T-helper 2 cell treated with Interferon-gamma antibody and Interleukin-4, amounts not matched to agents 5 μg/mL and 100 μg/mL, for 36 hours (primary cell): ENCODE data around the gene DNAH7.
"Not testable (repeated sequence)": the region's sequence is repeated elsewhere in the genome, so short reads cannot be mapped to it uniquely, and the experiment has no call there.

Experiments used
- DNase-seq: peaks from one replicate; pipeline ENCODE4 v3.0.0; 2021; ENCODE audit warnings: low spot score
- H3K27ac Mint-ChIP-seq: one replicate; pipeline ENCODE4 v1.8.0; 2021; ENCODE audit warnings: mild to moderate bottlenecking, mixed read lengths
- H3K27me3 Mint-ChIP-seq: one replicate; pipeline ENCODE4 v1.8.0; 2021; ENCODE audit warnings: low read depth, mixed read lengths
- H3K36me3 Mint-ChIP-seq: one replicate; pipeline ENCODE4 v1.8.0; 2021; ENCODE audit warnings: low read depth, mixed read lengths
- H3K4me1 Mint-ChIP-seq: one replicate; pipeline ENCODE4 v1.8.0; 2021; ENCODE audit warnings: low read depth, mixed read lengths
- H3K4me3 Mint-ChIP-seq: one replicate; pipeline ENCODE4 v1.8.0; 2022; ENCODE audit warnings: mild to moderate bottlenecking, moderate library complexity, mixed read lengths
- H3K9me3 Mint-ChIP-seq: one replicate; pipeline ENCODE4 v1.8.0; 2021; ENCODE audit warnings: mixed read lengths

DNAH7 gene

DNA sequence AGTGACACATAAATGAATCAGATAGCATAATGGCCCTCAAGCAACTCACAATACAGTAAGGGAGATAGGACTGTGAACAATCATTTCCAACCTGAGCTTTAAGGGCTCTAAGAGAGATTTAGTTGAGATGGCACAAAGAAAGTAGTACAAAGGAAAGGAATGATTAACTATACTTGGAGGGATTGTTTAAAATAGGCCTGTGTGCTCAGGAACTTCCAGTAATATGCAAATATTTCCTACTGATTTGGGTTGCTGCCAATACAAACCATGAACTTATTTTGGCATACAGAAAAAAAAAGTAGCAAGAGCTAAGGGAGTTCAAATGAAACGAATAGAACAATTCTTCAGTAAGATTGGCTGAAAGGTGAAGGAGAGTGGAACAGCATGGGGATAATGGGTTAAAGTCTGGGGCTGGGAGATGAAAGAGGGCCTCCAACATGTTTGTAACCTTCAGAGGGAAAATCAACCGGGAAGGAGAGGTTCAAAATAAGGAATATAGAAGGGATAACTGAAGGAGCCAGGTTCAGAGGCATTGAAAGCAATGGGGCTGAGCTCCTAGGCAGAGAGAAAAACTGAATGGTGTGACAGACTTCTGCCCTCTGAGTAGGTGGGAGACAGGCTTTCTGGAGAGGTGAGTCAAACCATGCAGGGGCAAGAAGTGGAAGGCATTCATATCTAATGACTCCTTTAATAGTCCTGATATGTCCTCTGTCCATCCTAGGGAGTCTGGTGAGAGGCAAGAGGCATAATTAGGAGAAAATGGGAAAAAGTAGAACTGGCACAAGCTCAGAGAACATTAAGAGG lies 83.5 kb downstream of the DNAH7 start:
- no peak for DNase-seq
- Mint-ChIP-seq H3K27ac (no peak overlapping the region), H3K27me3 (no peaks in the 10 kb centered on the region), H3K4me1 (no peaks in the 10 kb centered on the region), H3K9me3 (no peaks in the 10 kb centered on the region), H3K4me3 (no peak overlapping the region), H3K36me3 (no peaks in the 10 kb centered on the region)

DNA sequence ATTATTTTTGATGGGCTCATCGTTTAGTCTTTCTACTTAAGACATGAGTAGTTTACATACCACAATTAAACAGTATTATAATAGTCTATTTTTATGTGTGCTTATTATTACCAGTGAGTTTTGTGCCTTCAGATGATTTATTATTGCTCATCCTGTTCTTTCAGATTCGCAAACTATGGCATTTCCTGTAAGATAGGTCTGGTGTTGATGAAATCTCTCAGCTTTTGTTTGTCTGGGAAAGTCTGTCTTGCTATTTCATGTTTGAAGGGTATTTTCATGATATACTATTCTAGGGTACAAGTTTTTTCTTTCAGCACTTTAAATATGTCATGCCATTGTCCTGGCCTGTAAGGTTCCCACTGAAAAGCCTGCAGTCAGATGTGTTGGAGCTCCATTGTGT lies 101.3 kb downstream of the DNAH7 start:
- H3K27ac Mint-ChIP-seq, result no peak overlapping the region
- no peaks in the 10 kb centered on the region for H3K27me3 Mint-ChIP-seq
- DNase-seq, result no peak
- H3K9me3 Mint-ChIP-seq, result no peaks in the 10 kb centered on the region
- H3K4me1 Mint-ChIP-seq, result no peaks in the 10 kb centered on the region
- no peaks in the 10 kb centered on the region for H3K36me3 Mint-ChIP-seq
- H3K4me3 Mint-ChIP-seq, result no peak overlapping the region

DNA sequence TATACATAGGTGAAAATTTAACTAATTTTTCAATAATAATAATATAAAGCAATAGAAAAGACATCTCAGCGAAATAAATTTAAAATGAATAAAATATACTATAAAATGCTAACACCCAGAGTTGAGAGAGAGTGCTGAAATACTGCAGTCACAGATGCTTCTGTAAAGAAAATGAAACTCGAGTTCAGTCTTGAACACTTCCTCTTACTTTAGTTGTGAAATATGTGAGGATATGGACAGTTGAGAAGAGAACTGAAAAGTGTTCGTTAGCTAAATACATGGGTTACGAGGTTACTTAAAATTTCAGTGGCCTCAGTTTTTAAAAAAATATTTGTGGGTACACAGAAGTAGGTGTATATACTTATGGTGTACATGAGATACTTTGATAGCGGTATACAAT lies 106.8 kb downstream of the DNAH7 start:
- no peak overlapping the region for H3K27ac Mint-ChIP-seq
- H3K4me1 Mint-ChIP-seq, result no peaks in the 10 kb centered on the region
- no peaks in the 10 kb centered on the region for H3K36me3 Mint-ChIP-seq
- no peak overlapping the region for H3K4me3 Mint-ChIP-seq
- no peaks in the 10 kb centered on the region for H3K9me3 Mint-ChIP-seq
- DNase-seq, result no peak
- no peaks in the 10 kb centered on the region for H3K27me3 Mint-ChIP-seq

DNA sequence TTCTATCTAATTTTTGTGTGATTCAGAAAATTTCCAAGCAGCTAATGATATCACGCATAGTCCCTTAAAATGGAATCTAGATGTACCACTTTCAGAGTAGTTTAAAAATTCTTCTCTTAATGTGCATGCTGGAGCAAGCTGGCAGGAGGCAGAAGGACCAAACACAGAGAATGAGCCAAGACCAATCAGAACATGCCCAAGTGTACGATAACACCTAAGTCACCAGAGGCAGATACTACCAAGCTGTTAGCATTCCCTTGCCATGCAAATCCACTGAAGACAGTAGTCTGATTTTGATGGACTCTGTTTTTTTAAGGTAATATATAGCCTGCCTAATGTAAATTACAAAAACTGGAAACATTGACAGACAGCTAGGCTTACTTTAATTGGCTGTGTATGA lies 109.3 kb downstream of the DNAH7 start:
- no peak for DNase-seq

GRCh38 chr2:195956725-195957124 lies 111.9 kb downstream of the DNAH7 start:
- Mint-ChIP-seq H3K4me3 (no peak overlapping the region), H3K27me3 (no peaks in the 10 kb centered on the region), H3K27ac (no peak overlapping the region), H3K9me3 (no peaks in the 10 kb centered on the region), H3K4me1 (no peaks in the 10 kb centered on the region), H3K36me3 (no peaks in the 10 kb centered on the region)
- DNase-seq, result no peak

More for the DNA sequence above, 109.3 kb downstream of the DNAH7 start:
- Mint-ChIP-seq H3K4me3 (no peak overlapping the region), H3K4me1 (no peaks in the 10 kb centered on the region), H3K27ac (no peak overlapping the region), H3K36me3 (no peaks in the 10 kb centered on the region), H3K9me3 (no peaks in the 10 kb centered on the region), H3K27me3 (no peaks in the 10 kb centered on the region)

DNA sequence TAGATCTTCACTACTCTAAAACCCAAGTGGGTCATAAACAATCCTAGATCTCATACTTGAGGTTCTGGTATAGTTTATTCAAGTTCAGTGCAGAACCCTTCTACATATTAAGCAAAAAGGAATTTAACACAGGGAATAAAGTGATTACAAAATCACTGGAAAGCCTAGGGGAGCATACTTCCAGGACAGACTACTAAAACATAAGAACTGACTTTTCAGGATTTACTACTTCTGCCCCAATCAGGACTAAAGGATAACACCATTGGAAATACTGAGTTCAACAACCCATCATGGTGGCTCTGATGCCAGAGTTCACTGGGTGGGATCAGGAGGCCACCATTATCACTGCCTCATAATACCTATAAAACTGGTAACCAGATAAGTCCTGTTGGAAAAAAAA lies 123.6 kb downstream of the DNAH7 start:
- no peak overlapping the region for H3K4me3 Mint-ChIP-seq
- H3K27me3 Mint-ChIP-seq, result no peaks in the 10 kb centered on the region
- DNase-seq, result no peak
- no peaks in the 10 kb centered on the region for H3K4me1 Mint-ChIP-seq
- no peaks in the 10 kb centered on the region for H3K36me3 Mint-ChIP-seq
- no peak overlapping the region for H3K27ac Mint-ChIP-seq
- H3K9me3 Mint-ChIP-seq, result no peaks in the 10 kb centered on the region

DNA sequence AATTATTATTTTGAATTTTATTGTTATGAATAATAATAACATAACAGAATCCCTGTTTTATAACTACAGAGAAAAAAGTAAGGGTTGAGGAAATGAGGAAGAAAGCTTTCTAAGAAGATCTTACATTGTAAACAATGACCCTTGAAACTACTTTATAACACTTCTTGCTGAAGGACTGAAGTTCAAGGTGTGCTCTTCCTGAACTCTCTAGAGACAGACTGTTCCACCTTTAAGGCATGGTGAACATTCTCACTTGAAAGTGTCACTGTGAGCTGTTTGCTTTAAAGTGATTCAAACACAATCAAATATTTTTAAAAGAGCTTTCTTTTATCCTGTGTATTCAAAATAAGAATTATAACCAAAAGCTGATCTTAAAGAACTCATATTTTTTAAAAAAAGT lies 131.5 kb downstream of the DNAH7 start:
- H3K27ac Mint-ChIP-seq, result no peak overlapping the region

GRCh38 chr2:195934484-195934883 lies 134.2 kb downstream of the DNAH7 start:
- no peaks in the 10 kb centered on the region for H3K9me3 Mint-ChIP-seq
- no peak overlapping the region for H3K4me3 Mint-ChIP-seq
- H3K4me1 Mint-ChIP-seq, result no peaks in the 10 kb centered on the region
- no peak overlapping the region for H3K27ac Mint-ChIP-seq
- no peak for DNase-seq
- no peaks in the 10 kb centered on the region for H3K27me3 Mint-ChIP-seq
- no peaks in the 10 kb centered on the region for H3K36me3 Mint-ChIP-seq

More for the DNA sequence above, 131.5 kb downstream of the DNAH7 start:
- DNase-seq, result no peak
- Mint-ChIP-seq H3K4me1 (no peaks in the 10 kb centered on the region), H3K27me3 (no peaks in the 10 kb centered on the region), H3K36me3 (no peaks in the 10 kb centered on the region), H3K4me3 (no peak overlapping the region), H3K9me3 (no peaks in the 10 kb centered on the region)

DNA sequence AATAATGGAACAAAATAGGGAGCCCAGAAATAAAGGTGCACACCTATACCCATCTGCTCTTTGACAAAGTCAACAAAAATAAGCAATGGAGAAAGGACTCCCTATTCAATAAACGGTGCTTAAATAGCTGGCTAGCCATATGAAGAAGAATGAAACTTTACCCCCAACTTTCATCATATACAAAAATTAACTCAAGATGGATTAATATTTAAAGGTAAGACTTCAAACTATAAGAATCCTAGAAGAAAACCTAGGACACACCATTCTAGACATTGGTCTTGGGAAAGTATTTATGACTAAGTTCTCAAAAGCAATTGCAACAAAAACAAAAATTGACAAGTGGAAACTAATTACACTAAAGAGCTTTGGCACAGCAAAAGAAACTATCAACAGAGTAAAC lies 139.1 kb downstream of the DNAH7 start:
- H3K9me3 Mint-ChIP-seq, result no peaks in the 10 kb centered on the region
- no peaks in the 10 kb centered on the region for H3K36me3 Mint-ChIP-seq
- no peak for DNase-seq
- H3K4me1 Mint-ChIP-seq, result no peaks in the 10 kb centered on the region
- H3K27me3 Mint-ChIP-seq, result no peaks in the 10 kb centered on the region
- H3K4me3 Mint-ChIP-seq, result no peak overlapping the region
- no peak overlapping the region for H3K27ac Mint-ChIP-seq

GRCh38 chr2:195925120-195925519 lies 143.5 kb downstream of the DNAH7 start:
- H3K4me3 Mint-ChIP-seq, result no peak overlapping the region
- no peaks in the 10 kb centered on the region for H3K4me1 Mint-ChIP-seq
- no peaks in the 10 kb centered on the region for H3K36me3 Mint-ChIP-seq
- DNase-seq, result no peak
- no peaks in the 10 kb centered on the region for H3K9me3 Mint-ChIP-seq
- H3K27me3 Mint-ChIP-seq, result no peaks in the 10 kb centered on the region
- H3K27ac Mint-ChIP-seq, result no peak overlapping the region

DNA sequence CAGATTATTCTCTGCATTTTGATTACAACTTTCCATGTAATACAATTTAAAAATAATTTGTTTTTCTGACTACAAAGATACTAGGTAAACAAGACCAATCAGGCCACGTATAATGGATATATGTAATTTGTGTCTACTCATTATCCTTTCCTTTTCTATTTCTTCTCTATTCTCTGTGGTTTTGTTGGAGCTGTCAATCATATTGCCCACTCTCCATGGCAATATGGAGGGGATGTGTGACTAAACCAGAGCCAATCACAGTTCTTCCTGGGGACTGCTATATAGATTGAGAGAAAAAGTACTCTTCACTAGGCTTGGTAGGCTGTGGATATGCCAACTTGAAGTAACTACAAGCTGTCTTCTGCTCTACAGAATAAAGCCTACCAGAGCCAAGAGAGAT lies 144.7 kb downstream of the DNAH7 start:
- no peak overlapping the region for H3K27ac Mint-ChIP-seq
- no peaks in the 10 kb centered on the region for H3K27me3 Mint-ChIP-seq
- no peak for DNase-seq

DNA sequence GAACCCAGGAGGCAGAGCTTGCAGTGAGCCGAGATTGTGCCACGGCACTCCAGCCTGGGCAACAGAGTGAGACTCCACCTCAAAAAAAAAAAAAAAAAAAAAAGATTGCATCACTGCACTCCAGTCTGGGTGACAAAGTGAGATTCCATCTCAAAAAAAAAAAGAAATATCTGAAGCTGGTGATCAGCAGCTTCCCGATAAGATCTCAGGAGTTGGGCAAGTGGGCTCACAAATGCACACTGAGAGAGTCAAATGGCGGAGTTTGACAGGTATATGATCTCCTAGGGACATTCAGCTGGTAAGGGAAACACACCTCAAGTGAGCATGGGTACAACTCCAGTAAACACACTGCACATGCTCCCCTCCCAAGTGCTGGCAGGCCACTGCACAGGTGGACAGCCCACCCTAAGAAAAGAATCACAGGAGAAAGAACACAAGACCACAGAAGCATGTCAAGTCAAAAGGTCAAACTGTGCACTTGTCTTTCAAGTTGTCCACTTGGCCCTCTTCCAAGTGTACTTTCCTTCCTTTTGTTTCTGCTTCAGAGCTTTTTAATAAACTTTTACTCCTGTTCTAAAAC lies 151.5 kb downstream of the DNAH7 start:
- not testable (repeated sequence) for H3K36me3 Mint-ChIP-seq, H3K9me3 Mint-ChIP-seq, H3K27ac Mint-ChIP-seq, H3K4me1 Mint-ChIP-seq, H3K4me3 Mint-ChIP-seq, H3K27me3 Mint-ChIP-seq, DNase-seq

More for the DNA sequence above, 144.7 kb downstream of the DNAH7 start:
- H3K4me3 Mint-ChIP-seq, result no peak overlapping the region
- no peaks in the 10 kb centered on the region for H3K4me1 Mint-ChIP-seq
- no peaks in the 10 kb centered on the region for H3K36me3 Mint-ChIP-seq
- H3K9me3 Mint-ChIP-seq, result no peaks in the 10 kb centered on the region

DNA sequence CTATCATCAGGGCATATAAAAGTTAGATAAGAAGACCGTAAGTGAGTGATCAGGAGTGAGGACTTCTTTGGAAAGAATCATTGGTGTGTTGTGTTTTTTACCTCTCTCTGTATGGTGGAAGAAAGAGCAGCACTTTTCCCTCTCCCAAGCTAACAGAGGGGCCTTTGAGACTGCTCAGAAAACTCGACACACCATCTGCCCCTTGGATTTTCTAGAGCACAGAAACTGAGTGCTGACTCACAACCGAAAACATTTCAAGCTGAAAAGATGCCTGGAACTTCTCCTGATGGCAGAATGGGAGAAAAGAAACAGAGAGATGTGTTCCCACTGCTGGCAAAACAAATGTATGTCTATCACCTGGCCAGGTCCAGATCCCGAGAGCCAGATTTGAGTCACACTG lies 156.6 kb downstream of the DNAH7 start:
- DNase-seq, result no peak
- Mint-ChIP-seq H3K4me1 (no peaks in the 10 kb centered on the region), H3K9me3 (no peaks in the 10 kb centered on the region), H3K27ac (no peak overlapping the region), H3K36me3 (no peaks in the 10 kb centered on the region), H3K4me3 (no peak overlapping the region), H3K27me3 (no peaks in the 10 kb centered on the region)

GRCh38 chr2:195910570-195910969 lies 158.1 kb downstream of the DNAH7 start:
- no peaks in the 10 kb centered on the region for H3K36me3 Mint-ChIP-seq
- no peak for DNase-seq
- H3K4me3 Mint-ChIP-seq, result no peak overlapping the region
- no peak overlapping the region for H3K27ac Mint-ChIP-seq
- H3K9me3 Mint-ChIP-seq, result no peaks in the 10 kb centered on the region
- no peaks in the 10 kb centered on the region for H3K27me3 Mint-ChIP-seq
- H3K4me1 Mint-ChIP-seq, result no peaks in the 10 kb centered on the region

DNA sequence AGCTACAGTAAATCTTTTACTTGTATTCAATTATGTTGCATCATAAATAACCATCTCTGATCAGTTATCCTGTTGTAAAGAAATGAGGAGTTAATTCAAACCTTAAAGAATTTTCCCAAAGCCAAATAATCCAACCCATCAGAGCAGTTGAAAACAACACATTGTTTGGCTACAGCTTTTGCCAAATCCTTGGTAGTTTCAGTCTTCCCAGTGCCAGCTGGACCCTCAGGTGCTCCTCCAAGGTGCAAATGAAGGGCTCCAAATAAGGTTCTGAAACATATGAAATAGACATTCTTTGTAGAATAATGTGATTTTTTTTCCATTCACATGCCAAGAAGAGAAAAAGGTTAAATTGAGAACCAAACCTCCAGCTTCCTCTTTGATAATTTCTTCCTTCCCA lies 158.7 kb downstream of the DNAH7 start:
- H3K4me3 Mint-ChIP-seq, result no peak overlapping the region
- no peaks in the 10 kb centered on the region for H3K4me1 Mint-ChIP-seq

More for the DNA sequence above, 158.7 kb downstream of the DNAH7 start:
- Mint-ChIP-seq H3K9me3 (no peaks in the 10 kb centered on the region), H3K36me3 (no peaks in the 10 kb centered on the region), H3K27me3 (no peaks in the 10 kb centered on the region), H3K27ac (no peak overlapping the region)
- DNase-seq, result no peak
